Upper lobe of right lung (tissue), 1 donor: Measurements from ENCODE around the gene GRPR. TPM values are rescaled to one million over a fixed set of nuclear protein-coding genes. Genes with fewer than 3 reads are reported as not detected.

Source experiments
- ATAC-seq: fragments of 200-7000 bp; cut with Tn5 transposase; one replicate; pipeline ENCODE4 v1.9.1; 2020; ENCODE audit warnings: mild to moderate bottlenecking, moderate library complexity
- DNase-seq: peaks from one replicate; pipeline ENCODE4 v3.0.0-alpha.2; 2020
- H3K27ac ChIP-seq: fragments of 200-600 bp; one replicate; pipeline ENCODE4 v1.8.0; 2022
- H3K27me3 ChIP-seq: fragments of 200-600 bp; one replicate; pipeline ENCODE4 v1.8.0; 2022; ENCODE audit warnings: mild to moderate bottlenecking
- H3K36me3 ChIP-seq: fragments of 200-600 bp; one replicate; pipeline ENCODE4 v1.8.0; 2022
- H3K4me1 ChIP-seq: fragments of 200-600 bp; one replicate; pipeline ENCODE4 v1.8.0; 2022
- H3K4me3 ChIP-seq: fragments of 200-600 bp; one replicate; pipeline ENCODE4 v1.8.0; 2022; ENCODE audit warnings: mild to moderate bottlenecking
- H3K9me3 ChIP-seq: fragments of 200-600 bp; one replicate; pipeline ENCODE4 v1.8.0; 2022
- CTCF ChIP-seq: fragments of 200-600 bp; IDR thresholded peaks from one replicate; pipeline ENCODE4 v1.8.0; 2022; ENCODE audit warnings: antibody characterized with exemption
- intact Hi-C: fragments of 100-400 bp; cut with DNase I; formaldehyde crosslinking; loops from one replicate; pipeline ENCODE4 v1.11.0; 2022
- total RNA-seq: library from RNA; stranded (reverse); fragmentation: NEBNext Ultra II Directional; extraction: Animal tissue kit (Norgen Biotek cat#: 25700); gene quantifications from one replicate; pipeline ENCODE4 v1.2.1, GENCODE V29; 2021
- donor health status: DM: no; HTN: yes; CAD: no; lungs with severe emphysema.

The GRPR gene
- total RNA-seq, 1 donor from 2014 or later = not detected

- H3K27me3 ChIP-seq = no peaks in the 10 kb centered on the region
- ATAC-seq (no peak), DNase-seq (no peak)
- H3K4me1 ChIP-seq = no peaks in the 10 kb centered on the region
- H3K36me3 ChIP-seq = no peaks in the 10 kb centered on the region
- H3K9me3 ChIP-seq = no peaks in the 10 kb centered on the region
- no peak for TF ChIP-seq CTCF
- H3K4me3 ChIP-seq = no peak overlapping the region
- H3K27ac ChIP-seq = no peak overlapping the region
- intact Hi-C loops = no loop called here
Measured at GRCh38 chrX:16082470-16083085, 40.8 kb upstream of the GRPR start.

GRCh38 chrX:16087076-16087475 is 36.3 kb upstream of the GRPR start:
- intact Hi-C loops = no loop called here
- no peak for TF ChIP-seq CTCF
- ATAC-seq = no peak

GRCh38 chrX:16089086-16089485 is 34.3 kb upstream of the GRPR start:
- no peaks in the 10 kb centered on the region for H3K9me3 ChIP-seq
- ATAC-seq = no peak
- no peak overlapping the region for H3K27ac ChIP-seq
- H3K4me3 ChIP-seq = no peak overlapping the region
- no peaks in the 10 kb centered on the region for H3K4me1 ChIP-seq
- no peak for TF ChIP-seq CTCF
- H3K36me3 ChIP-seq = no peaks in the 10 kb centered on the region
- H3K27me3 ChIP-seq = no peaks in the 10 kb centered on the region
- DNase-seq = no peak
- intact Hi-C loops = no loop called here

More at GRCh38 chrX:16087076-16087475, 36.3 kb upstream of the GRPR start:
- Histone ChIP-seq H3K27me3 (no peaks in the 10 kb centered on the region), H3K36me3 (no peaks in the 10 kb centered on the region), H3K9me3 (no peaks in the 10 kb centered on the region), H3K27ac (no peak overlapping the region), H3K4me1 (no peaks in the 10 kb centered on the region), H3K4me3 (no peak overlapping the region)
- DNase-seq = no peak

- no peak for ATAC-seq
- TF ChIP-seq CTCF = no peak
- Histone ChIP-seq H3K27me3 (no peaks in the 10 kb centered on the region), H3K4me3 (no peak overlapping the region), H3K27ac (no peak overlapping the region), H3K36me3 (no peaks in the 10 kb centered on the region), H3K4me1 (no peaks in the 10 kb centered on the region), H3K9me3 (no peaks in the 10 kb centered on the region)
- intact Hi-C loops = no loop called here
- DNase-seq = no peak
Measured at GRCh38 chrX:16096141-16096540, 27.2 kb upstream of the GRPR start.

GRCh38 chrX:16100673-16101072 is 22.7 kb upstream of the GRPR start:
- intact Hi-C loops = no loop called here
- no peaks in the 10 kb centered on the region for H3K27me3 ChIP-seq
- H3K4me3 ChIP-seq = no peak overlapping the region
- H3K27ac ChIP-seq = no peak overlapping the region
- no peaks in the 10 kb centered on the region for H3K9me3 ChIP-seq
- ATAC-seq (no peak), DNase-seq (no peak)
- no peaks in the 10 kb centered on the region for H3K4me1 ChIP-seq
- no peaks in the 10 kb centered on the region for H3K36me3 ChIP-seq
- TF ChIP-seq CTCF = no peak

- intact Hi-C loops = no loop called here
- H3K27me3 ChIP-seq = no peaks in the 10 kb centered on the region
- no peak overlapping the region for H3K27ac ChIP-seq
- DNase-seq (no peak), ATAC-seq (no peak)
- no peaks in the 10 kb centered on the region for H3K36me3 ChIP-seq
- H3K4me3 ChIP-seq = no peak overlapping the region
- no peaks in the 10 kb centered on the region for H3K4me1 ChIP-seq
- no peaks in the 10 kb centered on the region for H3K9me3 ChIP-seq
- TF ChIP-seq CTCF = no peak
Measured at GRCh38 chrX:16101581-16101980, 21.8 kb upstream of the GRPR start.
